ENCODE measurements around the gene MMP17.

Gene MMP17

GRCh38 chr12:131803961-131804521 lies 24.2 kb upstream of the MMP17 start:
- TF ChIP-seq TAF1 (IDR thresholded peaks at IDR 0.05; ENCODE audit: borderline replicate concordance, insufficient read depth, low read length), result no peak
- TF ChIP-seq REST (IDR thresholded peaks at IDR 0.05; ENCODE audit: insufficient read depth in 1 of 2, low read depth in 2 of 2, low read length in 2 of 2), result no peak
- no peak for TF ChIP-seq POLR2AphosphoS5 (IDR thresholded peaks at IDR 0.05; ENCODE audit: low read depth, low read length)
- TF ChIP-seq FOXP2 (optimal IDR thresholded peaks at IDR 0.05; ENCODE audit: borderline replicate concordance, extremely low read depth, extremely low read length, insufficient read depth), result no peak
- no peak for TF ChIP-seq SIN3A (IDR thresholded peaks at IDR 0.05; ENCODE audit: borderline replicate concordance, insufficient read depth, low read length)

- TF ChIP-seq FOXP2 (optimal IDR thresholded peaks at IDR 0.05; ENCODE audit: borderline replicate concordance, extremely low read depth, extremely low read length, insufficient read depth) (no peak), POLR2AphosphoS5 (IDR thresholded peaks at IDR 0.05; ENCODE audit: low read depth, low read length) (no peak), TAF1 (IDR thresholded peaks at IDR 0.05; ENCODE audit: borderline replicate concordance, insufficient read depth, low read length) (no peak), REST (IDR thresholded peaks at IDR 0.05; ENCODE audit: insufficient read depth in 1 of 2, low read depth in 2 of 2, low read length in 2 of 2) (no peak), SIN3A (IDR thresholded peaks at IDR 0.05; ENCODE audit: borderline replicate concordance, insufficient read depth, low read length) (no peak)
Observed at GRCh38 chr12:131805421-131805820, 22.8 kb upstream of the MMP17 start.

- TF ChIP-seq POLR2AphosphoS5 (IDR thresholded peaks at IDR 0.05; ENCODE audit: low read depth, low read length), result no peak
- TF ChIP-seq REST (IDR thresholded peaks at IDR 0.05; ENCODE audit: insufficient read depth in 1 of 2, low read depth in 2 of 2, low read length in 2 of 2), result no peak
- no peak for TF ChIP-seq TAF1 (IDR thresholded peaks at IDR 0.05; ENCODE audit: borderline replicate concordance, insufficient read depth, low read length)
- TF ChIP-seq FOXP2 (optimal IDR thresholded peaks at IDR 0.05; ENCODE audit: borderline replicate concordance, extremely low read depth, extremely low read length, insufficient read depth), result no peak
- no peak for TF ChIP-seq SIN3A (IDR thresholded peaks at IDR 0.05; ENCODE audit: borderline replicate concordance, insufficient read depth, low read length)
Observed at GRCh38 chr12:131806674-131807073, 21.5 kb upstream of the MMP17 start.

GRCh38 chr12:131808744-131809371 lies 19.3 kb upstream of the MMP17 start:
- TF ChIP-seq TAF1 (IDR thresholded peaks at IDR 0.05; ENCODE audit: borderline replicate concordance, insufficient read depth, low read length) (no peak), FOXP2 (optimal IDR thresholded peaks at IDR 0.05; ENCODE audit: borderline replicate concordance, extremely low read depth, extremely low read length, insufficient read depth) (no peak), REST (IDR thresholded peaks at IDR 0.05; ENCODE audit: insufficient read depth in 1 of 2, low read depth in 2 of 2, low read length in 2 of 2) (no peak), POLR2AphosphoS5 (IDR thresholded peaks at IDR 0.05; ENCODE audit: low read depth, low read length) (no peak), SIN3A (IDR thresholded peaks at IDR 0.05; ENCODE audit: borderline replicate concordance, insufficient read depth, low read length) (no peak)

All from PFSK-1 (cell line).